Adipose tissue (tissue), 3 donors: ENCODE measurements around the gene CSF1. TPM values are rescaled to one million over a fixed set of nuclear protein-coding genes. Genes with fewer than 3 reads are reported as not detected.

Experiments
- H3K27ac ChIP-seq: one replicate; pipeline ENCODE4 v1.5.1; 2013; ENCODE audit warnings: low read depth, low read length
- WGBS, 3 donors: extraction: QIAGEN DNeasy Blood & Tissue Kit; methylation state at CpG; one replicate each; pipeline ENCODE4 v1.1.7; 2013; 5-methylcytosine and 5-hydroxymethylcytosine counted together
- polyA plus RNA-seq, 3 donors: library from polyadenylated mRNA; stranded (reverse); fragments of 200-250 nt; gene quantifications; one replicate each; pipeline ENCODE4 v1.2.3, GENCODE V29; 2013
- donor health status: healthy with polysubstance abuse.
- donor health status: Bipolar disorder and iron deficiency.
- donor health status: healthy.

Gene CSF1
- polyA plus RNA-seq, 3 donors = 10.6 to 82.1 (median 18.6) TPM

- 31 to 64% (median 32%) methylated on average over 8 of the region's 8 CpGs for WGBS, 3 donors
- no peak overlapping the region for H3K27ac ChIP-seq
Measured at GRCh38 chr1:109928591-109929111, 18.0 kb downstream of the CSF1 start.

- 75 to 94% (median 75%) methylated on average over 11 of the region's 11 CpGs for WGBS, 3 donors
Measured at GRCh38 chr1:109929170-109929569, 18.5 kb downstream of the CSF1 start.

GRCh38 chr1:109929588-109930251 lies 19.1 kb downstream of the CSF1 start:
- H3K27ac ChIP-seq = no peak overlapping the region
- WGBS, 3 donors = 69 to 83% (median 71%) methylated on average over 11 of the region's 11 CpGs

More at GRCh38 chr1:109929170-109929569, 18.5 kb downstream of the CSF1 start:
- H3K27ac ChIP-seq = no peak overlapping the region

- whole genome bisulfite sequencing, 3 donors = 81% methylated on average over 9 of the region's 9 CpGs
Measured at GRCh38 chr1:109930252-109930993, 19.8 kb downstream of the CSF1 start.

GRCh38 chr1:109931189-109931731 lies 20.6 kb downstream of the CSF1 start:
- WGBS, 3 donors = 31 to 47% (median 38%) methylated on average over 10 of the region's 10 CpGs
- no peak overlapping the region for H3K27ac ChIP-seq

More at GRCh38 chr1:109930252-109930993, 19.8 kb downstream of the CSF1 start:
- no peak overlapping the region for H3K27ac ChIP-seq

- WGBS, 3 donors = 94 to 100% (median 97%) methylated on average over 3 of the region's 3 CpGs
- no peak overlapping the region for H3K27ac ChIP-seq
Measured at GRCh38 chr1:109931911-109932636, 21.4 kb downstream of the CSF1 start.

GRCh38 chr1:109932679-109933078 lies 22.0 kb downstream of the CSF1 start:
- H3K27ac ChIP-seq = no peak overlapping the region
- 97% methylated on average over 5 of the region's 5 CpGs for WGBS, 3 donors

GRCh38 chr1:109933856-109934711 lies 23.4 kb downstream of the CSF1 start:
- 26 to 65% (median 38%) methylated on average over 10 of the region's 10 CpGs for WGBS, 3 donors
- no peak overlapping the region for H3K27ac ChIP-seq

GRCh38 chr1:109935451-109935900 lies 24.8 kb downstream of the CSF1 start:
- no peak overlapping the region for H3K27ac ChIP-seq

GRCh38 chr1:109937738-109938137 lies 27.1 kb downstream of the CSF1 start:
- no peak overlapping the region for H3K27ac ChIP-seq
- WGBS, 3 donors = 92 to 100% (median 100%) methylated on average over 1 of the region's 1 CpG

More at GRCh38 chr1:109935451-109935900, 24.8 kb downstream of the CSF1 start:
- 32 to 84% (median 69%) methylated on average over 4 of the region's 4 CpGs for WGBS, 3 donors

- WGBS, 3 donors = 94 to 100% (median 96%) methylated on average over 2 of the region's 2 CpGs
Measured at GRCh38 chr1:109938556-109938955, 27.9 kb downstream of the CSF1 start.

GRCh38 chr1:109942434-109942833 lies 31.8 kb downstream of the CSF1 start:
- WGBS, 3 donors = 53 to 95% (median 90%) methylated on average over 2 of the region's 2 CpGs
- no peak overlapping the region for H3K27ac ChIP-seq

More at GRCh38 chr1:109938556-109938955, 27.9 kb downstream of the CSF1 start:
- H3K27ac ChIP-seq = no peak overlapping the region

GRCh38 chr1:109944541-109944940 lies 33.9 kb downstream of the CSF1 start:
- 72 to 98% (median 76%) methylated on average over 2 of the region's 2 CpGs for WGBS, 3 donors
- no peak overlapping the region for H3K27ac ChIP-seq

- no peak overlapping the region for H3K27ac ChIP-seq
- WGBS, 3 donors = 76 to 78% (median 78%) methylated on average over 6 of the region's 6 CpGs
Measured at GRCh38 chr1:109946511-109946910, 35.9 kb downstream of the CSF1 start.

- WGBS, 3 donors = 44 to 71% (median 66%) methylated on average over 10 of the region's 10 CpGs
- H3K27ac ChIP-seq = no peak overlapping the region
Measured at GRCh38 chr1:109947582-109948284, 37.1 kb downstream of the CSF1 start.

GRCh38 chr1:109948285-109948630 lies 37.6 kb downstream of the CSF1 start:
- no peak overlapping the region for H3K27ac ChIP-seq

GRCh38 chr1:109950038-109950437 lies 39.4 kb downstream of the CSF1 start:
- H3K27ac ChIP-seq = no peak overlapping the region
- WGBS, 3 donors = 92 to 94% (median 93%) methylated on average over 1 of the region's 1 CpG
